ENCODE results near the gene WFDC6.

DNA sequence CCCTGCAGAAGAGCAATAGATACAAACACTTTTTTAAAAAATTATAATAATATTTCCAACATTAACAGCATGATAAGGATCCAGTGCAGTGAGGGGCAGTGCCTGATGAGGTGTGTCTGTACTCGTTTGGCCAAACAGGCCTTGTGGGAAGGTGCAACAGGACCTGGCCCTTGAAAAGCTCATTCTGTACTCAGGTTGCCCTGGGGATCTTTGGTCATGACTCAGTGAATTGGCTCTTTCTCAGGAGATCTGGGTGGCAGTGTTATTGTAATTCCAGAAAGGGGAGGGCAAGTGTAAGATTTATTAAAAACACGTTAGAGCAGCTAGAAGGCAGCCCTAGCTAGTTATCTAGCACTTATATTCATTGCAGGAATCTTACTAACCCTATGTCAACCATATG, 21.0 kb downstream of the WFDC6 start:
- TF ChIP-seq, protein P1, sequence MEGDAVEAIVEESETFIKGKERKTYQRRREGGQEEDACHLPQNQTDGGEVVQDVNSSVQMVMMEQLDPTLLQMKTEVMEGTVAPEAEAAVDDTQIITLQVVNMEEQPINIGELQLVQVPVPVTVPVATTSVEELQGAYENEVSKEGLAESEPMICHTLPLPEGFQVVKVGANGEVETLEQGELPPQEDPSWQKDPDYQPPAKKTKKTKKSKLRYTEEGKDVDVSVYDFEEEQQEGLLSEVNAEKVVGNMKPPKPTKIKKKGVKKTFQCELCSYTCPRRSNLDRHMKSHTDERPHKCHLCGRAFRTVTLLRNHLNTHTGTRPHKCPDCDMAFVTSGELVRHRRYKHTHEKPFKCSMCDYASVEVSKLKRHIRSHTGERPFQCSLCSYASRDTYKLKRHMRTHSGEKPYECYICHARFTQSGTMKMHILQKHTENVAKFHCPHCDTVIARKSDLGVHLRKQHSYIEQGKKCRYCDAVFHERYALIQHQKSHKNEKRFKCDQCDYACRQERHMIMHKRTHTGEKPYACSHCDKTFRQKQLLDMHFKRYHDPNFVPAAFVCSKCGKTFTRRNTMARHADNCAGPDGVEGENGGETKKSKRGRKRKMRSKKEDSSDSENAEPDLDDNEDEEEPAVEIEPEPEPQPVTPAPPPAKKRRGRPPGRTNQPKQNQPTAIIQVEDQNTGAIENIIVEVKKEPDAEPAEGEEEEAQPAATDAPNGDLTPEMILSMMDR (IDR thresholded peaks at IDR 0.05): no peak
- no peak for TF ChIP-seq POLR2A (IDR thresholded peaks at IDR 0.05)
